ENCODE measurements around the gene ZDHHC7. TPM values are rescaled to one million over a fixed set of nuclear protein-coding genes. Genes with fewer than 3 reads are reported as not detected.

Gene ZDHHC7
- total RNA-seq, 4 donors from 2014 or later: 45.9 to 65.5 (median 54.3) TPM

- WGBS: 87% methylated on average over 8 of the region's 8 CpGs
- TF ChIP-seq EP300 (IDR thresholded peaks at IDR 0.05) (no peak), POLR2AphosphoS5 (IDR thresholded peaks at IDR 0.05) (no peak), POLR2A (IDR thresholded peaks at IDR 0.05) (no peak), CTCF (IDR thresholded peaks at IDR 0.05) (no peak)
- H3K9me3 ChIP-seq: no peaks in the 10 kb centered on the region
- no peak overlapping the region for H3K4me3 ChIP-seq
- H3K36me3 ChIP-seq: no peaks in the 10 kb centered on the region
- no peaks in the 10 kb centered on the region for H3K27me3 ChIP-seq
- H3K4me1 ChIP-seq: peaks cover 29% of the 10 kb centered on the region
- H3K27ac ChIP-seq: no peak overlapping the region
- no peak for DNase-seq (ENCODE audit: low spot score in 2 of 2)
These were observed 40.3 kb upstream of the ZDHHC7 start for GRCh38 chr16:85051683-85052082.

GRCh38 chr16:85051067-85051581, 39.8 kb upstream of the ZDHHC7 start:
- H3K9me3 ChIP-seq: no peaks in the 10 kb centered on the region
- peaks cover 24% of the 10 kb centered on the region for H3K4me1 ChIP-seq
- H3K4me3 ChIP-seq: no peak overlapping the region
- H3K36me3 ChIP-seq: no peaks in the 10 kb centered on the region
- DNase-seq (ENCODE audit: low spot score in 2 of 2): no peak
- no peaks in the 10 kb centered on the region for H3K27me3 ChIP-seq
- TF ChIP-seq POLR2AphosphoS5 (IDR thresholded peaks at IDR 0.05) (no peak), CTCF (IDR thresholded peaks at IDR 0.05) (no peak)
- peak overlapping the region; percentile 11 for H3K27ac ChIP-seq
- WGBS: 76% methylated on average over 8 of the region's 8 CpGs

GRCh38 chr16:85049706-85050305, 38.5 kb upstream of the ZDHHC7 start:
- Histone ChIP-seq H3K27ac (no peak overlapping the region), H3K4me1 (peaks cover 12% of the 10 kb centered on the region), H3K27me3 (no peaks in the 10 kb centered on the region), H3K36me3 (no peaks in the 10 kb centered on the region), H3K9me3 (no peaks in the 10 kb centered on the region), H3K4me3 (no peak overlapping the region)
- no peak for TF ChIP-seq POLR2AphosphoS5 (IDR thresholded peaks at IDR 0.05)
- no peak for TF ChIP-seq EP300 (IDR thresholded peaks at IDR 0.05)
- TF ChIP-seq POLR2A (IDR thresholded peaks at IDR 0.05): no peak
- TF ChIP-seq CTCF (IDR thresholded peaks at IDR 0.05): no peak
- WGBS: 90% methylated on average over 15 of the region's 15 CpGs
- DNase-seq (ENCODE audit: low spot score in 2 of 2): no peak

- no peaks in the 10 kb centered on the region for H3K9me3 ChIP-seq
- no peak overlapping the region for H3K4me3 ChIP-seq
- 87% methylated on average over 14 of the region's 17 CpGs for WGBS
- no peak for TF ChIP-seq POLR2A (IDR thresholded peaks at IDR 0.05)
- TF ChIP-seq POLR2AphosphoS5 (IDR thresholded peaks at IDR 0.05): no peak
- no peak for TF ChIP-seq CTCF (IDR thresholded peaks at IDR 0.05)
- TF ChIP-seq EP300 (IDR thresholded peaks at IDR 0.05): no peak
- H3K36me3 ChIP-seq: no peaks in the 10 kb centered on the region
- H3K4me1 ChIP-seq: peaks cover 8% of the 10 kb centered on the region
- DNase-seq (ENCODE audit: low spot score in 2 of 2): no peak
- no peaks in the 10 kb centered on the region for H3K27me3 ChIP-seq
- no peak overlapping the region for H3K27ac ChIP-seq
These were observed 37.7 kb upstream of the ZDHHC7 start for GRCh38 chr16:85048921-85049562.

- H3K9me3 ChIP-seq: no peaks in the 10 kb centered on the region
- DNase-seq (ENCODE audit: low spot score in 2 of 2): no peak
- no peaks in the 10 kb centered on the region for H3K36me3 ChIP-seq
- H3K4me3 ChIP-seq: no peak overlapping the region
- no peaks in the 10 kb centered on the region for H3K27me3 ChIP-seq
- 83% methylated on average over 11 of the region's 11 CpGs for WGBS
- TF ChIP-seq EP300 (IDR thresholded peaks at IDR 0.05) (no peak), POLR2A (IDR thresholded peaks at IDR 0.05) (no peak), CTCF (IDR thresholded peaks at IDR 0.05) (no peak), POLR2AphosphoS5 (IDR thresholded peaks at IDR 0.05) (no peak)
- no peak overlapping the region for H3K27ac ChIP-seq
- peaks cover 8% of the 10 kb centered on the region for H3K4me1 ChIP-seq
These were observed 36.6 kb upstream of the ZDHHC7 start for GRCh38 chr16:85047867-85048455.

Measured in suprapubic skin (tissue), 4 donors.